ENCODE data around the gene YPEL2. TPM values are rescaled to one million over a fixed set of nuclear protein-coding genes. Genes with fewer than 3 reads are reported as not detected.
A peak's percentile ranks its signal among the peaks of the same experiment; 100 is the strongest.

Gene YPEL2
- total RNA-seq, 2 donors from 2014 or later, result 17.2 to 25.7 TPM

DNA sequence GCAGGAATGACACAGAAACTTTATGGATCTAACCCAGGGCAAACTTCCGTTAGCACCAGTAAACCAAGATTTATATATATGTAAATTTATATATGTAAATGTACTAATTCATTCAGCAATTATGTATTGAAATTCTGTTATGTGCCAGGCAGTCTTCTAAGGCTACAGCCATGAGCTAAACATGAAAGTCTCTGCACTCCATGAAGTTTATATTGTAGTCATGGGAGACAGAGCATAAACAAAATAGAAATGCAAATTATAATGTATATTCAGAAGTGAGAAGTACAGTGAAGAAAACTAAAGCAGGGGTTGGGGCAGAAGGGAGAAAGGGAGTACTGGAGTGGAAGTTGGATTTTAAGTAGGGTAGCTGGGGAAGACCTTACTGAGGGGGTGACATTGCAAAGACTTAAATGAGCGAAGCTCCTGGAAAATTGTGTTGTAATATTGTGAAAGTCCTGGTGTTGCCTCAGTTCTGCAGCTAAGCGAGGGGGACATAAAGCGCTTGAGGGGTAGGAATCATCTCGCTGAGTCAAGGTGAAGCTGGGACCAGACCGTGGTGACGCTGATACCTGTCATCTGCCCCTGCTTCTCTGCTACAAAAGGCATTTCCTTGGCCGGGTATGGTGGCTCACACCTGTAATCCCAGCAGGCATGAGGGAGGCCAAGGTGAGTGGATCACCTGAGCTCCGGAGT, 64.8 kb downstream of the YPEL2 start:
- TF ChIP-seq, protein P1, sequence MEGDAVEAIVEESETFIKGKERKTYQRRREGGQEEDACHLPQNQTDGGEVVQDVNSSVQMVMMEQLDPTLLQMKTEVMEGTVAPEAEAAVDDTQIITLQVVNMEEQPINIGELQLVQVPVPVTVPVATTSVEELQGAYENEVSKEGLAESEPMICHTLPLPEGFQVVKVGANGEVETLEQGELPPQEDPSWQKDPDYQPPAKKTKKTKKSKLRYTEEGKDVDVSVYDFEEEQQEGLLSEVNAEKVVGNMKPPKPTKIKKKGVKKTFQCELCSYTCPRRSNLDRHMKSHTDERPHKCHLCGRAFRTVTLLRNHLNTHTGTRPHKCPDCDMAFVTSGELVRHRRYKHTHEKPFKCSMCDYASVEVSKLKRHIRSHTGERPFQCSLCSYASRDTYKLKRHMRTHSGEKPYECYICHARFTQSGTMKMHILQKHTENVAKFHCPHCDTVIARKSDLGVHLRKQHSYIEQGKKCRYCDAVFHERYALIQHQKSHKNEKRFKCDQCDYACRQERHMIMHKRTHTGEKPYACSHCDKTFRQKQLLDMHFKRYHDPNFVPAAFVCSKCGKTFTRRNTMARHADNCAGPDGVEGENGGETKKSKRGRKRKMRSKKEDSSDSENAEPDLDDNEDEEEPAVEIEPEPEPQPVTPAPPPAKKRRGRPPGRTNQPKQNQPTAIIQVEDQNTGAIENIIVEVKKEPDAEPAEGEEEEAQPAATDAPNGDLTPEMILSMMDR (IDR thresholded peaks at IDR 0.05), result no peak
- intact Hi-C loops (cut with DNase I), result no loop called here
- no peak overlapping the region for H3K9ac ChIP-seq (ENCODE audit: low read depth in 2 of 2, low read length in 2 of 2)
- H3K36me3 ChIP-seq, result no peaks in the 10 kb centered on the region
- H3K9me3 ChIP-seq, result no peaks in the 10 kb centered on the region
- no peak overlapping the region for H3K27ac ChIP-seq
- H3K4me3 ChIP-seq, result no peak overlapping the region
- DNase-seq, result no peak
- no peaks in the 10 kb centered on the region for H3K4me1 ChIP-seq
- no peaks in the 10 kb centered on the region for H3K27me3 ChIP-seq

- Histone ChIP-seq H3K4me1 (no peaks in the 10 kb centered on the region), H3K9me3 (no peaks in the 10 kb centered on the region), H3K36me3 (no peaks in the 10 kb centered on the region), H3K27ac (no peak overlapping the region), H3K4me3 (no peak overlapping the region), H3K9ac (ENCODE audit: low read depth in 2 of 2, low read length in 2 of 2) (no peak overlapping the region), H3K27me3 (no peaks in the 10 kb centered on the region)
- intact Hi-C loops (cut with DNase I), result no loop called here
- no peak for DNase-seq
- TF ChIP-seq, protein P1 (IDR thresholded peaks at IDR 0.05), result no peak
Observed at GRCh38 chr17:59397316-59398073, 66.0 kb downstream of the YPEL2 start.

GRCh38 chr17:59399914-59400313, 68.5 kb downstream of the YPEL2 start:
- TF ChIP-seq, protein P1 (IDR thresholded peaks at IDR 0.05), result no peak
- intact Hi-C loops (cut with DNase I), result no loop called here
- H3K4me1 ChIP-seq, result no peaks in the 10 kb centered on the region
- no peak for DNase-seq
- H3K36me3 ChIP-seq, result no peaks in the 10 kb centered on the region
- no peak overlapping the region for H3K9ac ChIP-seq (ENCODE audit: low read depth in 2 of 2, low read length in 2 of 2)
- H3K4me3 ChIP-seq, result no peak overlapping the region
- no peaks in the 10 kb centered on the region for H3K27me3 ChIP-seq
- H3K27ac ChIP-seq, result no peak overlapping the region
- H3K9me3 ChIP-seq, result no peaks in the 10 kb centered on the region

GRCh38 chr17:59400858-59401257, 69.4 kb downstream of the YPEL2 start:
- Histone ChIP-seq H3K27ac (peak overlapping the region; percentile 17), H3K27me3 (no peaks in the 10 kb centered on the region), H3K4me1 (no peaks in the 10 kb centered on the region), H3K9me3 (no peaks in the 10 kb centered on the region), H3K36me3 (no peaks in the 10 kb centered on the region), H3K4me3 (no peak overlapping the region), H3K9ac (ENCODE audit: low read depth in 2 of 2, low read length in 2 of 2) (no peak overlapping the region)
- intact Hi-C loops (cut with DNase I), result no loop called here
- TF ChIP-seq, protein P1 (IDR thresholded peaks at IDR 0.05), result no peak
- no peak for DNase-seq

- intact Hi-C loops (cut with DNase I), result no loop called here
- Histone ChIP-seq H3K9ac (ENCODE audit: low read depth in 2 of 2, low read length in 2 of 2) (no peak overlapping the region), H3K4me3 (no peak overlapping the region), H3K9me3 (no peaks in the 10 kb centered on the region), H3K36me3 (no peaks in the 10 kb centered on the region), H3K27ac (no peak overlapping the region), H3K4me1 (no peaks in the 10 kb centered on the region), H3K27me3 (no peaks in the 10 kb centered on the region)
- no peak for DNase-seq
- TF ChIP-seq, protein P1 (IDR thresholded peaks at IDR 0.05), result no peak
Observed at GRCh38 chr17:59401274-59401673, 69.8 kb downstream of the YPEL2 start.

All from colonic mucosa (tissue), 4 donors.